Endothelial cell of umbilical vein (primary cell): ENCODE data around the gene UQCC2. TPM values are rescaled to one million over a fixed set of nuclear protein-coding genes. Genes with fewer than 3 reads are reported as not detected.

ENCODE experiments used
- BruUV-seq: library from RNA; stranded (reverse); fragments of 400-500 nt; replicated peaks from 2 replicates; lab custom pipeline; 2021; lab: Mats Ljungman, UMichigan
- CTCF ChIA-PET: fragments of 300-600, 350-600 bp; sonication (Branson Sonifier 250); formaldehyde crosslinking; loops from one replicate; lab custom pipeline; 2021; ENCODE audit warnings: antibody characterized with exemption, inconsistent platforms; lab: Charles Lee
- POLR2A ChIA-PET: fragments of 300-600, 350-600 bp; sonication (Branson Sonifier 250); formaldehyde crosslinking; loops from one replicate; lab custom pipeline; 2021; ENCODE audit warnings: antibody characterized with exemption, inconsistent platforms; lab: Charles Lee
- DNase-seq: peaks from one replicate; pipeline ENCODE4 v3.0.0-alpha.2; 2011; ENCODE audit warnings: low read depth, low spot score
- FAIRE-seq: peaks from 2 replicates; lab custom pipeline; 2011; peaks lifted over from hg19 to GRCh38; lab: Jason Lieb, UNC
- H2AFZ ChIP-seq: 2 replicates; pipeline ENCODE4 v1.6.0; 2012; ENCODE audit warnings: low read depth, low read length, control low read depth, inconsistent platforms
- H3K27ac ChIP-seq: 2 replicates; pipeline ENCODE4 v1.5.1; 2011; ENCODE audit warnings: low read depth, mild to moderate bottlenecking, control low read depth, low read length, moderate library complexity; ENCODE audit not compliant: insufficient read depth
- H3K27me3 ChIP-seq, 2 experiments: 2 replicates each; pipeline versions ENCODE4 v1.6.0 to v1.6.1; 2011; ENCODE audit warnings: low read length in 2 of 2, mixed read lengths in 1 of 2; ENCODE audit not compliant: control insufficient read depth in 2 of 2, insufficient read depth in 2 of 2
- H3K36me3 ChIP-seq, 2 experiments: 2 replicates in 1 of 2; 3 replicates in 1 of 2; pipeline ENCODE4 v1.5.1; 2011; ENCODE audit warnings: low read length in 2 of 2, mild to moderate bottlenecking in 1 of 2, moderate library complexity in 1 of 2; ENCODE audit not compliant: control insufficient read depth in 2 of 2, insufficient read depth in 2 of 2; ENCODE audit errors: extremely low read depth in 1 of 2
- H3K4me1 ChIP-seq: 3 replicates; pipeline ENCODE4 v1.5.1; 2011; ENCODE audit warnings: mild to moderate bottlenecking, low read length; ENCODE audit not compliant: control insufficient read depth, insufficient read depth; ENCODE audit errors: extremely low read depth
- H3K4me2 ChIP-seq: 2 replicates; pipeline ENCODE4 v1.6.1; 2011; ENCODE audit warnings: low read length, control low read depth, mixed read lengths; ENCODE audit not compliant: insufficient read depth
- H3K4me3 ChIP-seq, 3 experiments: fragments of 200-600 bp in 1 of 3; sonication (generic), shearing (Covaris generic) in 1 of 3; replicated peaks in 1 of 3; 2 replicates each; pipeline ENCODE4 v1.5.1; 2011 to 2016; ENCODE audit warnings: control low read depth in 3 of 3, low read length in 3 of 3, mild to moderate bottlenecking in 2 of 3, inconsistent platforms in 1 of 3, low read depth in 1 of 3, moderate library complexity in 1 of 3; ENCODE audit not compliant: insufficient read depth in 1 of 3
- H3K79me2 ChIP-seq: 2 replicates; pipeline ENCODE4 v1.6.0; 2012; ENCODE audit warnings: low read length, inconsistent platforms; ENCODE audit not compliant: control insufficient read depth, insufficient read depth
- H3K9ac ChIP-seq: replicated peaks from 2 replicates; pipeline ENCODE3; 2011; ENCODE audit warnings: low read length, control low read depth; ENCODE audit not compliant: insufficient read depth; ENCODE audit errors: extremely low read depth
- H3K9me1 ChIP-seq: replicated peaks from 3 replicates; pipeline ENCODE4 v1.6.0; 2011; ENCODE audit warnings: mild to moderate bottlenecking, low read length; ENCODE audit not compliant: control insufficient read depth, insufficient read depth; ENCODE audit errors: extremely low read depth
- H3K9me3 ChIP-seq: replicated peaks from 2 replicates; pipeline ENCODE4 v1.5.1; 2012; ENCODE audit warnings: low read length, inconsistent platforms; ENCODE audit not compliant: control insufficient read depth, insufficient read depth
- H4K20me1 ChIP-seq: replicated peaks from 2 replicates; pipeline ENCODE3; 2011; ENCODE audit warnings: mild to moderate bottlenecking, low read length; ENCODE audit not compliant: control insufficient read depth, insufficient read depth; ENCODE audit errors: extremely low read depth
- EZH2 ChIP-seq: IDR thresholded peaks from 2 replicates; pipeline ENCODE4 v1.6.1; 2012; ENCODE audit warnings: borderline replicate concordance, low read depth, mild to moderate bottlenecking, moderate library complexity, low read length, inconsistent platforms; ENCODE audit not compliant: severe bottlenecking
- JUN ChIP-seq: IDR thresholded peaks from 2 replicates; pipeline ENCODE4 v1.6.1; 2011; ENCODE audit warnings: borderline replicate concordance, low read depth; ENCODE audit not compliant: insufficient read length, insufficient read depth
- dilution Hi-C: fragments of 300-500 bp; cut with MboI; formaldehyde crosslinking; loops from one replicate; pipeline ENCODE4 v1.15.0; 2019; ENCODE audit warnings: low sequenced_read_pairs; ENCODE audit not compliant: extremely low pct_ligation_motif_present
- intact Hi-C: fragments of 100-400 bp; cut with micrococcal nuclease; formaldehyde crosslinking; loops from one replicate; pipeline ENCODE4 v1.10.0; 2022
- polyA plus RNA-seq, 4 experiments: library from polyadenylated mRNA; depleted of rRNA in 3 of 4; stranded (reverse) in 3 of 4; unstranded in 1 of 4; fragments of >200 nt; gene quantifications; 2 replicates each; pipeline versions ENCODE4 v1.2.1 to v1.2.3, GENCODE V29; 2011 to 2012; ENCODE audit warnings: missing spikeins in 1 of 4
- total RNA-seq: library from RNA; stranded (reverse); gene quantifications from 2 replicates; pipeline ENCODE4 v1.2.3, GENCODE V29; 2021

The UQCC2 gene
- total and polyA plus RNA-seq, 2 donors (not counting 3 experiments of a cell fraction or from before 2014, with no cell fraction given), result 46.3 to 95.3 TPM

DNA sequence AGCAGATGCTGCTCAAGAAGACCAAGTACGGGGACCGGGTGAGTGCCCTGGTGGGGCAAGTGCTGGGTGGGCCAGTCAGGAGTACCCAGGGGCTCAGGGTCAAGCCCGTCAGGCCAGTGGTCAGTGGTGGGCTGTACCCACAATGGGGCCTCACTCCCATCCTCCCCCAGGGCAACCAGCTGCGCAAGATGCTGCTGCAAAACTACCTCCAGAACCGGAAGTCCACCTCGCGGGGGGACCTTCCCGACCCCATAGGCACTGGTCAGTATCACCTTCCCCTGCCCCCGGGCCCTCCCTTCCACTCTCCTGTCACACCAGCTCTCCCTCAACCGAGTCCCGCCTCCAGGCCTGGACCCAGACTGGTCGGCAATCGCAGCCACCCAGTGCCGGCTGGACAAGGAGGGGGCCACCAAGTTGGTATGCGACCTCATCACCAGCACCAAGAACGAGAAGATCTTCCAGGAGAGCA is 27.0 kb downstream of the UQCC2 start:
- DNase-seq (no peak), FAIRE-seq (no peak)
- Histone ChIP-seq H3K79me2 (no peaks in the 10 kb centered on the region), H3K4me2 (no peak overlapping the region), H3K4me1 (no peaks in the 10 kb centered on the region), H3K27me3 (no peaks in the 10 kb centered on the region), H3K27ac (no peak overlapping the region), H2AFZ (no peak overlapping the region), H3K9me1 (no peaks in the 10 kb centered on the region), H3K9ac (no peak overlapping the region), H3K36me3 (peaks cover 4 to 64% of the 10 kb centered on the region in 2 experiments), H3K9me3 (no peaks in the 10 kb centered on the region), H4K20me1 (no peaks in the 10 kb centered on the region), H3K4me3 (no peak overlapping the region)
- dilution Hi-C loops (no loop called here), intact Hi-C loops (no loop called here)
- no peak for TF ChIP-seq EZH2
- BruUV-seq, result no TSS peak
- CTCF ChIA-PET, result interaction anchor here (1.3 to 3.5 kb wide), 3 partner anchors 12 to 16 kb away, joined by 4 to 10 read pairs (median 9); no protein-coding TSS in a partner anchor
- POLR2A ChIA-PET, result no interaction called here

- Histone ChIP-seq H3K4me1 (no peaks in the 10 kb centered on the region), H3K79me2 (no peaks in the 10 kb centered on the region), H3K4me2 (no peak overlapping the region), H3K9ac (no peak overlapping the region), H3K27me3 (no peaks in the 10 kb centered on the region), H3K9me1 (no peaks in the 10 kb centered on the region), H3K27ac (no peak overlapping the region), H4K20me1 (no peaks in the 10 kb centered on the region), H3K9me3 (no peaks in the 10 kb centered on the region), H3K4me3 (no peak overlapping the region), H2AFZ (no peak overlapping the region), H3K36me3 (peaks cover 4 to 61% of the 10 kb centered on the region in 2 experiments)
- dilution Hi-C loops, result no loop called here
- intact Hi-C loops, result no loop called here
- TF ChIP-seq EZH2, result no peak
- no peak for TF ChIP-seq JUN
- CTCF ChIA-PET, result interaction anchor here (0.8 to 3.5 kb wide), 5 partner anchors 11 to 94 kb away, joined by 3 to 10 read pairs (median 5); no protein-coding TSS in a partner anchor
- FAIRE-seq (no peak), DNase-seq (no peak)
- no TSS peak for BruUV-seq
- POLR2A ChIA-PET, result no interaction called here
Observed at GRCh38 chr6:33683576-33684427, 27.7 kb downstream of the UQCC2 start.
